IMR-90 (cell line): ENCODE results near the gene ADRB2. TPM values are rescaled to one million over a fixed set of nuclear protein-coding genes. Genes with fewer than 3 reads are reported as not detected.

Source experiments
- ATAC-seq: fragments of 200-7000 bp; cut with Tn5 transposase; 2 replicates; pipeline ENCODE4 v1.9.1; 2020; ENCODE audit warnings: low read depth, mild to moderate bottlenecking, moderate library complexity
- BruUV-seq: library from RNA; stranded (reverse); fragments of 400-500 nt; replicated peaks from 2 replicates; lab custom pipeline; 2021; lab: Mats Ljungman, UMichigan
- CTCF ChIA-PET: fragments of 300-600 bp; formaldehyde crosslinking; extraction: SDS; loops from one replicate; lab custom pipeline; 2021; ENCODE audit warnings: antibody characterized with exemption; lab: Yijun Ruan, JAX
- POLR2A ChIA-PET: fragments of 300-600 bp; sonication (Branson Sonifier 250); formaldehyde crosslinking; loops from one replicate; lab custom pipeline; 2022; ENCODE audit warnings: antibody characterized with exemption; ENCODE audit not compliant: unreplicated experiment; lab: Charles Lee
- DNase-seq: peaks from one replicate; pipeline ENCODE4 v3.0.0; 2013
- H2AFZ ChIP-seq: replicated peaks from 2 replicates; pipeline ENCODE3; 2013; ENCODE audit warnings: low read length, mild to moderate bottlenecking; ENCODE audit not compliant: poor library complexity
- H2AK5ac ChIP-seq: 2 replicates; pipeline ENCODE4 v1.6.1; 2013; ENCODE audit warnings: low read depth, low read length, inconsistent platforms
- H2AK9ac ChIP-seq: replicated peaks from 2 replicates; pipeline ENCODE3; 2013; ENCODE audit warnings: mild to moderate bottlenecking, low read depth, low read length, moderate library complexity; ENCODE audit not compliant: poor library complexity
- H2BK120ac ChIP-seq: 2 replicates; pipeline ENCODE4 v1.6.1; 2013; ENCODE audit warnings: low read depth, low read length, inconsistent platforms
- H2BK15ac ChIP-seq: 3 replicates; pipeline ENCODE4 v1.6.1; 2013; ENCODE audit warnings: low read depth, low read length, inconsistent platforms
- H2BK20ac ChIP-seq: 2 replicates; pipeline ENCODE4 v1.6.1; 2013; ENCODE audit warnings: low read depth, mild to moderate bottlenecking, inconsistent platforms, low read length, moderate library complexity
- H2BK5ac ChIP-seq: 2 replicates; pipeline ENCODE4 v1.6.1; 2013; ENCODE audit warnings: mild to moderate bottlenecking, low read depth, low read length, inconsistent platforms; ENCODE audit not compliant: poor library complexity, severe bottlenecking
- H3K14ac ChIP-seq: replicated peaks from 2 replicates; pipeline ENCODE4 v1.6.1; 2013; ENCODE audit warnings: low read depth, low read length, inconsistent platforms
- H3K18ac ChIP-seq: 2 replicates; pipeline ENCODE4 v1.6.1; 2013; ENCODE audit warnings: low read depth, low read length, control low read depth
- H3K23ac ChIP-seq: 2 replicates; pipeline ENCODE4 v1.6.1; 2013; ENCODE audit warnings: low read depth, low read length, inconsistent platforms
- H3K27ac ChIP-seq: 2 replicates; pipeline ENCODE4 v1.5.1; 2013; ENCODE audit warnings: mild to moderate bottlenecking, control low read depth, low read length; ENCODE audit not compliant: insufficient read depth
- H3K27me3 ChIP-seq: 2 replicates; pipeline ENCODE4 v1.6.1; 2013; ENCODE audit warnings: low read length; ENCODE audit not compliant: control insufficient read depth, insufficient read depth
- H3K36me3 ChIP-seq: 2 replicates; pipeline ENCODE4 v1.6.1; 2013; ENCODE audit warnings: low read length, mixed read lengths; ENCODE audit not compliant: control insufficient read depth, insufficient read depth
- H3K4ac ChIP-seq: 2 replicates; pipeline ENCODE4 v1.6.1; 2013; ENCODE audit warnings: low read depth, low read length, inconsistent platforms
- H3K4me1 ChIP-seq: 2 replicates; pipeline ENCODE4 v1.6.1; 2013; ENCODE audit warnings: low read length, mixed read lengths; ENCODE audit not compliant: control insufficient read depth, insufficient read depth
- H3K4me2 ChIP-seq: 2 replicates; pipeline ENCODE4 v1.6.1; 2013; ENCODE audit warnings: low read depth, mild to moderate bottlenecking, control low read depth, low read length, moderate library complexity
- H3K4me3 ChIP-seq: 2 replicates; pipeline ENCODE4 v1.5.1; 2013; ENCODE audit warnings: low read depth, mild to moderate bottlenecking, control low read depth, low read length, moderate library complexity; ENCODE audit not compliant: insufficient read depth
- H3K56ac ChIP-seq: 2 replicates; pipeline ENCODE4 v1.6.1; 2013; ENCODE audit warnings: low read length, inconsistent platforms; ENCODE audit not compliant: insufficient read depth; ENCODE audit errors: extremely low read depth
- H3K79me1 ChIP-seq, 2 experiments: 2 replicates each; pipeline ENCODE4 v1.6.1; 2013; ENCODE audit warnings: low read length in 2 of 2, inconsistent platforms in 1 of 2, low read depth in 1 of 2
- H3K9ac ChIP-seq: 2 replicates; pipeline ENCODE4 v1.6.1; 2013; ENCODE audit warnings: low read depth, low read length, control low read depth
- H3K9me1 ChIP-seq: 2 replicates; pipeline ENCODE4 v1.6.1; 2013; ENCODE audit warnings: low read length, inconsistent platforms; ENCODE audit not compliant: insufficient read depth
- H3K9me3 ChIP-seq: 2 replicates; pipeline ENCODE4 v1.6.1; 2013; ENCODE audit warnings: low read length; ENCODE audit not compliant: control insufficient read depth, insufficient read depth
- H4K20me1 ChIP-seq: 2 replicates; pipeline ENCODE4 v1.6.1; 2013; ENCODE audit warnings: low read length, inconsistent platforms; ENCODE audit not compliant: insufficient read depth
- H4K5ac ChIP-seq: 2 replicates; pipeline ENCODE4 v1.6.1; 2013; ENCODE audit warnings: mild to moderate bottlenecking, low read depth, low read length, control low read depth
- H4K8ac ChIP-seq, 2 experiments: 2 replicates each; pipeline ENCODE4 v1.6.1; 2013; ENCODE audit warnings: low read depth in 2 of 2, low read length in 2 of 2, control low read depth in 1 of 2, inconsistent platforms in 1 of 2
- H4K91ac ChIP-seq: 2 replicates; pipeline ENCODE4 v1.6.1; 2013; ENCODE audit warnings: low read depth, low read length, inconsistent platforms; ENCODE audit not compliant: insufficient read depth
- CHD1 ChIP-seq: IDR thresholded peaks from 2 replicates; pipeline ENCODE4 v1.6.1; 2012; ENCODE audit warnings: low read depth, low read length, improper control_type of control experiment
- MXI1 ChIP-seq: IDR thresholded peaks from 2 replicates; pipeline ENCODE4 v1.6.1; 2012; ENCODE audit warnings: low read depth, mild to moderate bottlenecking, low read length, moderate library complexity, borderline replicate concordance
- NFE2L2 ChIP-seq: fragments of 150-350 bp; IDR thresholded peaks from 2 replicates; pipeline ENCODE4 v1.6.1; 2016; ENCODE audit warnings: low read depth, mild to moderate bottlenecking, low read length
- RFX5 ChIP-seq: IDR thresholded peaks from 2 replicates; pipeline ENCODE4 v1.8.0; 2012; ENCODE audit warnings: low read depth, mild to moderate bottlenecking, low read length, moderate library complexity
- dilution Hi-C: fragments of 300-500 bp; cut with HindIII; formaldehyde crosslinking; loops from one replicate; pipeline ENCODE4 v1.14.3; 2018; ENCODE audit warnings: low sequenced_read_pairs; ENCODE audit not compliant: unreplicated experiment
- in situ Hi-C: fragments of 300-500 bp; cut with MboI; formaldehyde crosslinking; loops from 3 replicates; pipeline ENCODE4 v1.14.3; 2019; ENCODE audit warnings: low sequenced_read_pairs, inconsistent platforms, mixed read lengths
- intact Hi-C: fragments of 100-400 bp; cut with micrococcal nuclease; formaldehyde crosslinking; loops from 2 replicates; pipeline ENCODE4 v1.10.0; 2022
- polyA plus RNA-seq, 3 experiments: library from polyadenylated mRNA; depleted of rRNA; stranded (reverse); fragments of >200 nt; gene quantifications; 2 replicates each; pipeline ENCODE4 v1.2.3, GENCODE V29; 2012; ENCODE audit warnings: low replicate concordance in 1 of 3
- total RNA-seq: library from RNA; depleted of rRNA; stranded (reverse); fragments of >200 nt; gene quantifications from 2 replicates; pipeline ENCODE4 v1.2.3, GENCODE V29; 2012

ADRB2 gene
- total and polyA plus RNA-seq, 2 of the 4 experiments (the other 2 are of a cell fraction) = 1.6 to 3.4 TPM

GRCh38 chr5:148785223-148785622, 41.2 kb upstream of the ADRB2 start:
- Histone ChIP-seq H3K9me3 (no peaks in the 10 kb centered on the region), H2BK120ac (no peak overlapping the region), H3K79me1 (no peaks in the 10 kb centered on the region), H3K4me3 (no peak overlapping the region), H3K4me2 (no peak overlapping the region), H2BK15ac (no peak overlapping the region), H3K9ac (no peak overlapping the region), H3K4me1 (peaks cover 2% of the 10 kb centered on the region; the same call in 1 of the 2 replicates), H2AK5ac (no peak overlapping the region), H3K27me3 (no peaks in the 10 kb centered on the region), H3K27ac (no peak overlapping the region), H3K4ac (no peak overlapping the region), H2BK5ac (no peak overlapping the region), H2AFZ (no peak overlapping the region), H3K9me1 (0 out of 2 replicates have a peak, but pooled peaks cover 3% of the 10 kb centered on the region), H3K14ac (no peak overlapping the region), H4K20me1 (no peaks in the 10 kb centered on the region), H3K23ac (no peak overlapping the region), H4K8ac (no peak overlapping the region), H2BK20ac (no peak overlapping the region), H3K18ac (no peak overlapping the region), H2AK9ac (no peak overlapping the region), H3K56ac (no peak overlapping the region), H3K36me3 (no peaks in the 10 kb centered on the region), H4K5ac (no peak overlapping the region), H4K91ac (no peak overlapping the region)
- BruUV-seq = no TSS peak
- POLR2A ChIA-PET = no interaction called here
- TF ChIP-seq NFE2L2 = no peak
- TF ChIP-seq CHD1 = no peak
- no peak for TF ChIP-seq RFX5
- TF ChIP-seq MXI1 = no peak
- dilution Hi-C loops = no loop called here
- in situ Hi-C loops = no loop called here
- ATAC-seq (no peak), DNase-seq (no peak)
- intact Hi-C loops = no loop called here
- CTCF ChIA-PET = interaction anchor here (1.0 kb wide), 1 partner anchor 35 kb away, joined by 3 read pairs; no protein-coding TSS in a partner anchor
